Stimulated activated CD8-positive, alpha-beta memory T cell treated with anti-CD3 and anti-CD28 coated beads, Interleukin-15, amount 100 ng/mL, for 48 hours (primary cell): Measurements from ENCODE around the gene POLR2J2.
"Not testable (repeated sequence)": the region's sequence is repeated elsewhere in the genome, so short reads cannot be mapped to it uniquely, and the experiment has no call there.

ENCODE experiments used
- DNase-seq, 2 donors: peaks; one replicate each; pipeline ENCODE4 v3.0.0-alpha.2; 2020; ENCODE audit warnings: low read depth in 2 of 2

Gene POLR2J2

DNA sequence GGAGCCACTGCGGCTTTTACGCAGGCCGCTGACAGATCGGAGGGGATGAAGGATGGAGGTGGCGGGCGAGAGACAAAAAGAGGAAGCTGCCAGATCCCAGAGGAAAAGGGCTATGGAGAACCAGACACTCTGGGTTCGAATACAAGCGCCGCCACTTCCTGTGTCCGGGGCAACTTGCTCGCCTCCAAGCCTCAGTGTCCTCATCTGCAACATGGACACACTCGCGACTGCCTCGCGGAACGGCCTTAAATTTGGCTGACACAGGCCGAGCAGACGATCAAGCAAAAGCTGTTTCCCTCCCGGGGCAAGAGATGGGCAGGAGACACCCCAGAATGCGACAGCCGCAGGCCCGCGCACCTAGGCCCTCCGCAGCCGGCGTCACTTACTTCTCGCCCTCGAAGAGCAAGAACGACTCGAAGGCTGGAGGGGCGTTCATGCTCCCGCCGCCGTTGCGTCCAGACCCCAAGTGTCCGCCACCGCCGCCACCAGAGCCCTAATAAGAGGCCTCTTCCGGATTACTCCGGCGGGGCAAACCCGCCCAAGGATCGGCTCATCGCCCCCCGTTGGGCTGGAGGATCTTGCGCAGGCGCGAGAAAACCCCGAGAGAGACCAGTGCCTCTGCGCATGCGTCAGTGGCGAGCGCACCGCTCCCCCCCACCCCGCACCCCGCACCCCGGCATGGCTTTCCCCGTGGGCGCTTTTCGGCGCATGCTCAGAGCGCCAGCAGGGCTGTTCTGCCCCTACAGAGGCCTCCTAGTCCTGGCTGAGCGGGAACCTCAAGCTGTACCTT is at the start of gene POLR2J2:
Gene POLR2J2 (minus strand): TSS at position 498 of the 790 bp plus-strand sequence. CDS start 62 bp downstream, at position 436.
- not testable (repeated sequence) for DNase-seq

- DNase-seq, result not testable (repeated sequence)
Measured at GRCh38 chr7:102718491-102718890, 47.0 kb upstream of the POLR2J2 start.

GRCh38 chr7:102715718-102716117 is 44.3 kb upstream of the POLR2J2 start:
- DNase-seq, result not testable (repeated sequence)

DNA sequence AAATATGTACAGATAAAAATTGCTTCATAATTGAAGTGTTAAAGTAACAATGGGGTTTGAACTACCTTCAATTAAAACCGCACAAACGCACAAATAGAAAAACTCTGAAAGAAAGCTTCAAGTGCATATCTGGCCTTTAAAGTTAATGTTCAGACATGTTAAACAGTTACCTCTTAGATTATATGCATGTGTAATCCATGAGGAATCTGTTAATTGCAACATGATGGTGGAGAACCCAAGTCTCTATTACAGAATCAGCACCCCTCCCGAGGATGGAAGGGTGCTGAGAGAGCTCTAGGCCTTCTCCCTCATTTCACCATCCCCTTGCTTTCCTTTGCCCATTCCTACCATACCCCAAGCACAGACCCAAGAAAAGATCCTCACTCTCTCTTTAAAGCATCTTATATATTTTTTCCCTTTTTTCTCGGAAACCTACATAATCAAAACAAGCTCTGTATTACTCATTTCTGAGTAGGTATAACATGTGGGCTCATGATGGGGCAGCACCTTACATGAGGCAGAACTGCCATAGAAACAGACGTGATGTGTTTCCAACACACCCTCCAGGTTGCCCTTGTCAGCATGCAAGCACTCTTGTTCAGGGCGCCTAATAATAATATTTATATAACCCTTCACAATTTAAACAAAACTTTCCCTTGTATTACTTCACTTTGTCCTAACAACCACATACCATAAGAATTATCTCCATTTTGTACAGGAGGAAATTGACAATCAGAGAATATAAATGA is 43.5 kb upstream of the POLR2J2 start:
- peak in 1 of 2 donors; percentile 10 for DNase-seq

DNA sequence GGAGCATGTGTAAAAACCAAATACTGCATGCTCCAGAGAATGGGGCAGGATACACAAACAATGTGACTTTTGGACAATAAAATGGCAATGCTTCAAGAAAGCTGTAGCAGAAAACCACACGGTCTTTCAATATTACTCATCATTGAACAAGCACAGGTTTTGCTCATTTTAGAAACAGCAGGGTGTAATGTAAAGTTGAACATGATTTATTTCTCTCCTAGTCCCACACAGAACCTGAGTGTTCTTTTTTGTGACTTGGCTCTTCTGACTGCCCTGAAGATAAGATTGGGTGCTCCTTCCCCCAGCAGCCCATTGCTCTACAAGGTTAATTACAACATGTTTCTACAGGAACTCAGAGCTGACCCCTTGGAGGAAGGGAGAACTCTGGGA is 42.2 kb upstream of the POLR2J2 start:
- not testable (repeated sequence) for DNase-seq

DNA sequence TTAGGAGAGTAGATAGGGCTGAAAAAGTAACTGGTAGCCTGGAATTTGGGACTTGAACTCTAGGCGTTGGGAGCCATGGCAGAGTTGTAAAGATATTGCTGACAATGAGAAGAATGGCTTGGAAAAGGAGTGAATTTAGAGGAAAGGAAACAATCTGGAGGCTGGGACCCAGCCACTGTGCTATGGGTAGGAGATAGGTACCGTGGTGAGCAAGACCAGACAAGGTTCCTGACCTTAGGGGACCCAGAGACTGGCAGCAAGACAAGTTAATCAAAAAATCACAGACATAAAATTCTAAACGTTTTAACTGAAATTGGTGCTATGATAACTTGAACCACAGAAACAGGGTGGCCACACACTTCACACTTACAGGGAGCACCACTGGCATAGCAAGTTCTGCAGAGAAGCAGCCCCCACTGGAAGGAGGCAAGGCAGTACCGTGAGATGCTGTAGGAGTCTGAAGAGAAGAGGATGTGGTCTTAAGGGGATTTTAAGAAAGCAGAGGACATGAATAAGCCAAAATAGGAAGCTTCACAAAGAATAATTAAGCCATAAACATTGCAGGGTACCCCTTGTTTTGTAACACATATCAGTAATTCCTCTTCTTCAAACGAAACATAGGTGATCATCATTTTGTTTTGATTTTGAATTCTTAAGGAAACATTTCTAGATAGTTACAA is 41.7 kb upstream of the POLR2J2 start:
- peak; percentile 16 to 20 for DNase-seq

- DNase-seq, result not testable (repeated sequence)
Measured at GRCh38 chr7:102698962-102699750, 27.7 kb upstream of the POLR2J2 start.

DNA sequence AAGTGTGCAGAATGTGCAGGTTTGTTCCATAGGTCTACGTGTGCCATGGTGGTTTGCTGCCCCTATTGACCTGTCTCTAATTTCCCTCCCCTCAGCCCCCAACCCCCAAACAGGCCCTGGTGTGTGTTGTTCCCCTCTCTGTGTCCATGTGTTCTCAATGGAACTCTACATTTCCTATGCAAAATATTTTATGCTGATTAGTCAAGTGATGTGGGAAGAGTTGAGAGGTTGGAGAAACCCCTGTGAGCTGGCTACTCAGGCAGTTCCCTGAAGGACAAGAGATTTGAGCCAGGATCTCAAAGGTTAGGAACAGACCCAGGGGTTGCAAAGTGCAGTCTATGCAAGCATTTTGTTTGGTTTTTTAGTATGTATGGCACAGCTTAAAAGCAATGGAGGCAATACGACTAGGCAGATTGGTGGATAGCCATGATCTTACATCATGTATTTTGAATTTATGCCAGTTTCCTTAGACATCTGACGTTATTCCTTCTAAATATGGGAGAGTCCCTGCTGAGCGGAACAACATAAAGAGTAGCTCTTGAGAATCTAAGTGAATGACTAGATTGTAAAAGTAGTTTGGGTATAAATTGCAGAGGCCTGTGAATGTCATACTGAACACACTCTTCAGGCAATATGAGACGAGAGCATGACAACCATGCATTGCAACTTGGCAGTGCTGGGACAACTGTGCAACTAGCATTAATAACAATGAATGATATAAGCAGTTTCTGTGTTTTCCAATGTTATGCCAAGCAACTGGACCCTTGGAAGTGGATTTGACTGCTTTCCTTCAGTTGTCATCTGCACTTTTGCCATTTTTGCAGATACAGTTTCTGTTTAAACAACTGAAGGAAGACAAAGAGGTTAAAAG is 26.4 kb upstream of the POLR2J2 start:
- DNase-seq, result not testable (repeated sequence)

- DNase-seq, result not testable (repeated sequence)
Measured at GRCh38 chr7:102696009-102696408, 24.5 kb upstream of the POLR2J2 start.

- not testable (repeated sequence) for DNase-seq
Measured at GRCh38 chr7:102695033-102695552, 23.6 kb upstream of the POLR2J2 start.

DNA sequence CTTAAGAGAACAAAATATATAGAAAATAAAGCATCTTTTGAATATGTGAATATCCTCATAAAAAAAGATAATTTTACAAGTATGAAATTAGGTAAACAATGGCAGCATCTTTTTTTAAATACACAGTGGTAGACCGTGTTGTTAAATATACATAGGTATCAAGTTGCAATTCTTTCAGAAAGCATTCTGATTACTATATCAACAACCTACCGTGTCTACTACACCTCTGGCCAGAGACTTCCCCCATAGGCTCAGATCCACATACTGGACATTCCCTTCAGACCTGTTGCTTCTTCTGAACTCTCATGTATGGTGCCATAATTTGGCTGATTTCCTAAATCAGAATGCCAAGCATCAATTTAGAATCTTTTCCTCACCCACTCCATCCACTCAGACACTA is 22.5 kb upstream of the POLR2J2 start:
- not testable (repeated sequence) for DNase-seq

GRCh38 chr7:102690602-102691001 is 19.1 kb upstream of the POLR2J2 start:
- DNase-seq, result not testable (repeated sequence)

GRCh38 chr7:102689436-102690282 is 18.2 kb upstream of the POLR2J2 start:
- not testable (repeated sequence) for DNase-seq

DNA sequence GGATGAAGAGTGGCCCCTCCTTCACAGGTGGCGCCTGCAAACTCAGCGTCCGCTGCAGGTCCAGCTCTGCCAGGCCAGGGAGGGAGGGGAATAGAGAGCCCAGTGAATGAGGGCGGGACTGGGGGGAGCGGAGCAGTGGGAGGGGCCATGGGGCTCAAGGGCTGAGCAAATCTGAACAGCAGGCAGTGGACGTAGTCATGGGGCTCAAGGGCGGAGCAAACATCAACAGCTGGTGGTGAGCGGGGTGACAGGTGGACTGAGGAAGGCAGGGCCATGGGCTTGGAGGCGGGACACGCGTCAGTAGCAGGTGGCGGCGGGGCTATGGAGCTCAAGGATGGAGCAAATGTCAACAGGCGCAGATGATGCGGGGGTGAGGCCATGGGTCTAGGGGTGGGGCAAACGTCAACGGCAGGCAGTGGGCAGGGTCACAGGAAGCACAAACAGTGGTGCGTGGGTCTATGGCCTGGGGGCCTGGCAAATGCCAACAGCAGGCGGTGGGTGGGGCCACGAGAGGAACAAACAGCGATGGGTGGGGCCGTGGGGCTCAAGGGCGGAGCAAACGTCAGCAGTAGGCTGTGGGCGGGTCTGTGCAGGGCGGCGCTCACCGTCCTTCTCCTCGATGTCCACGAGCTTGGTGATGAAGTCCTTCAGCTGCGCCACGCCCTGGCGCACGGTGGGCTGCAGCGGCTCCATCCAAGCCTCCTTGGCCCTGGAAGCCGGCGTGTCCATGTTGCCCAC is 17.0 kb upstream of the POLR2J2 start:
- not testable (repeated sequence) for DNase-seq

DNA sequence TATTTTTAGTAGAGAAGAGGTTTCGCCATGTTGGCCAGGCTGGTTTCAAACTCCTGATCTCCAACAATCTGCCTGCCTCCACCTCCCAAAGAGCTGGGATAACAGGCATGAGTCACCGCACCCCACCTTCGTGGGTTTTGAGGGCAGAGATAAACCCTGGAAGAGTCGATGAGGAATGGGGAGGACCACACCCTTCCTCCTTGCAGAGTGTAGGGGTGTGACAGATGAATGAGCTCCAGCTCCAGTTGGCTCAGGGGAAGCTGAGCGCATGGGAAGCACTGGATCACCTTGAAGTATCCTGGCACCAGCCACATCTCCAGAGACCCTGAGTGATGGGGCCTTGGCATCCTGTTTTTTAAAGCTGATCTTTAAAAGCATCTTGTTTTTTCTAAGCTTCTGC is 11.1 kb upstream of the POLR2J2 start:
- DNase-seq, result not testable (repeated sequence)

- DNase-seq, result not testable (repeated sequence)
Measured at GRCh38 chr7:102680780-102681179, 9.3 kb upstream of the POLR2J2 start.

DNA sequence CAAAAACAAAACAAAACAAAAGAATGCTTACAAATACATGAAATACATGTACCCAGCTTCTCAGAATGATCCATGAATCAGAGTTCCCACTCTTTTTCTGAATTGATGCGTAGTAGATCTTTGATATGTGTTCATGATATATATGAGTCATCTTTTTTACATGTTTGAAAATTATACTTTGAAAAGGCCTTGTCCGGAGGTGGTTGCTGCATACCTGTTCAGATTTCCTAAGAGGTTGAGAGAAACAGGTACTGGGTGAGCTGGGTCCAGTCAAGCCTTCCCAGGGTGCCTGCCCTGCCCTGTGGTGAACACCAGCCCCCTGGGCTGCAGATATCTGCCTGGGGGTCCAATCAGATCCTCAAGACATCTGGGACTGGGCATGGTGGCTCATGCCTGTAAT is 4.1 kb upstream of the POLR2J2 start:
- DNase-seq, result not testable (repeated sequence)

DNA sequence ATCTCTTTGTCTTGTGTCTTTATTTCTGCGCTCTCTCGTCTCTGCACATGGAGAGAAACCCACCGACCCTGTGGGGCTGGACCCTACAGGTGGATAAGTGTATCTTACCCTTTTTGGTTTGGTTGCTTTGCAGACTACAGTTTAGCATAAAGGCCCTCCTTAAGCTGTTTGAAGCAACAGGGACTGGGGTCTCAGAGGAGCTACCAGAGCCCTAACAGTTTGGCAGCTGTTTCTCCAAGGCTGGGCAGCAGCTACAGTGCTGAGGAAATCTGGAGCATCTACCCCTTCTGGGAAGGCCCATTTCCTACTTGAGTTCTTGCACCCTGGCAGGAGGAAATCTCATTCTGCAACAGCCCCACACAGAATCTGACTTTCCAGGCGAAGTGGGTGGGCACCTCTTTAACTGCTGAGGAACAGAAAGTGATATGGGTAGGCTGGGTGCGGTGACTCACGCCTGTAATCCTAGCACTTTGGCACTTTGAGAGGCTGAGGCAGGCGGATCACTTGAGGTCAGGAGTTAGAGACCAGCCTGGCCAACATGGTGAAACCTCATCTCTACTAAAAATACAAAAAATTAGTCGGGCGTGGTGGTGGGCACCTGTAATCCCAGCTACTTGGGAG is 2.1 kb upstream of the POLR2J2 start:
- DNase-seq, result not testable (repeated sequence)
